Measurements from ENCODE around the gene VSIR. TPM values are rescaled to one million over a fixed set of nuclear protein-coding genes. Genes with fewer than 3 reads are reported as not detected.

Gene VSIR
- total RNA-seq, 2 donors from 2014 or later = 36.1 to 56.0 TPM

- H3K4me3 ChIP-seq = no peak overlapping the region
- no peak for DNase-seq (ENCODE audit: low spot score)
Observed at GRCh38 chr10:71789871-71790270, 16.6 kb upstream of the VSIR start.

GRCh38 chr10:71788954-71789353, 15.6 kb upstream of the VSIR start:
- Histone ChIP-seq H3K27ac (no peak overlapping the region), H3K27me3 (no peaks in the 10 kb centered on the region), H3K4me1 (no peaks in the 10 kb centered on the region), H3K36me3 (no peaks in the 10 kb centered on the region), H3K4me3 (no peak overlapping the region), H3K9me3 (no peaks in the 10 kb centered on the region)
- no peak for DNase-seq (ENCODE audit: low spot score)
- no peak for TF ChIP-seq CTCF (IDR thresholded peaks at IDR 0.05)

More at GRCh38 chr10:71789871-71790270, 16.6 kb upstream of the VSIR start:
- no peak overlapping the region for H3K27ac ChIP-seq
- no peaks in the 10 kb centered on the region for H3K27me3 ChIP-seq
- H3K36me3 ChIP-seq = no peaks in the 10 kb centered on the region
- no peaks in the 10 kb centered on the region for H3K9me3 ChIP-seq
- H3K4me1 ChIP-seq = no peaks in the 10 kb centered on the region
- TF ChIP-seq CTCF (IDR thresholded peaks at IDR 0.05) = no peak

GRCh38 chr10:71784679-71785272, 11.5 kb upstream of the VSIR start:
- Histone ChIP-seq H3K27me3 (no peaks in the 10 kb centered on the region), H3K36me3 (no peaks in the 10 kb centered on the region), H3K9me3 (no peaks in the 10 kb centered on the region), H3K4me3 (no peak overlapping the region), H3K27ac (no peak overlapping the region), H3K4me1 (peaks cover 0 to 13% of the 10 kb centered on the region in 2 donors)
- TF ChIP-seq CTCF (IDR thresholded peaks at IDR 0.05) = no peak
- DNase-seq (ENCODE audit: low spot score) = no peak

- no peak for DNase-seq (ENCODE audit: low spot score)
- H3K9me3 ChIP-seq = no peaks in the 10 kb centered on the region
Observed at GRCh38 chr10:71783917-71784678, 10.8 kb upstream of the VSIR start.

GRCh38 chr10:71782917-71783490, 9.7 kb upstream of the VSIR start:
- no peak for DNase-seq (ENCODE audit: low spot score)
- Histone ChIP-seq H3K4me3 (no peak overlapping the region), H3K36me3 (no peaks in the 10 kb centered on the region), H3K27ac (no peak overlapping the region), H3K4me1 (peaks cover 0 to 13% of the 10 kb centered on the region in 2 donors), H3K27me3 (no peaks in the 10 kb centered on the region), H3K9me3 (no peaks in the 10 kb centered on the region)
- TF ChIP-seq CTCF (IDR thresholded peaks at IDR 0.05) = no peak

More at GRCh38 chr10:71783917-71784678, 10.8 kb upstream of the VSIR start:
- Histone ChIP-seq H3K4me3 (no peak overlapping the region), H3K27ac (no peak overlapping the region), H3K36me3 (no peaks in the 10 kb centered on the region), H3K27me3 (no peaks in the 10 kb centered on the region), H3K4me1 (peaks cover 0 to 13% of the 10 kb centered on the region in 2 donors)
- TF ChIP-seq CTCF (IDR thresholded peaks at IDR 0.05) = no peak

All from right atrium auricular region (tissue), 2 donors.